ENCODE measurements around the gene ANKRD55. TPM values are rescaled to one million over a fixed set of nuclear protein-coding genes. Genes with fewer than 3 reads are reported as not detected.
"Not testable (repeated sequence)": the region's sequence is repeated elsewhere in the genome, so short reads cannot be mapped to it uniquely, and the experiment has no call there.

The ANKRD55 gene
- total RNA-seq, 1 donor from 2014 or later: not detected

GRCh38 chr5:56270058-56270457 lies 36.9 kb upstream of the ANKRD55 start:
- no peak overlapping the region for H3K9ac ChIP-seq (ENCODE audit: low read depth in 1 of 3, low read length in 3 of 3)
- no peaks in the 10 kb centered on the region for H3K27me3 ChIP-seq (ENCODE audit: control insufficient read depth in 3 of 3, insufficient read depth in 3 of 3, low read length in 3 of 3)
- H3K4me3 ChIP-seq (ENCODE audit: low read length in 3 of 3): no peak overlapping the region
- peaks cover 0 to 2% (median 0%) of the 10 kb centered on the region in 3 donors for H3K4me1 ChIP-seq (ENCODE audit: control insufficient read depth in 3 of 3, insufficient read depth in 3 of 3, low read length in 3 of 3)
- H3K27ac ChIP-seq (ENCODE audit: low read depth, low read length): no peak overlapping the region
- H3K9me3 ChIP-seq (ENCODE audit: control insufficient read depth in 3 of 3, low read length in 3 of 3): no peaks in the 10 kb centered on the region
- no peaks in the 10 kb centered on the region for H3K36me3 ChIP-seq (ENCODE audit: control insufficient read depth in 3 of 3, insufficient read depth in 3 of 3, low read length in 3 of 3)

GRCh38 chr5:56269216-56269927 lies 36.2 kb upstream of the ANKRD55 start:
- H3K9me3 ChIP-seq (ENCODE audit: control insufficient read depth in 3 of 3, low read length in 3 of 3): no peaks in the 10 kb centered on the region
- H3K4me1 ChIP-seq (ENCODE audit: control insufficient read depth in 3 of 3, insufficient read depth in 3 of 3, low read length in 3 of 3): peaks cover 0 to 2% (median 0%) of the 10 kb centered on the region in 3 donors
- no peaks in the 10 kb centered on the region for H3K36me3 ChIP-seq (ENCODE audit: control insufficient read depth in 3 of 3, insufficient read depth in 3 of 3, low read length in 3 of 3)
- H3K4me3 ChIP-seq (ENCODE audit: low read length in 3 of 3): no peak overlapping the region
- no peak overlapping the region for H3K9ac ChIP-seq (ENCODE audit: low read depth in 1 of 3, low read length in 3 of 3)
- no peaks in the 10 kb centered on the region for H3K27me3 ChIP-seq (ENCODE audit: control insufficient read depth in 3 of 3, insufficient read depth in 3 of 3, low read length in 3 of 3)
- H3K27ac ChIP-seq (ENCODE audit: low read depth, low read length): no peak overlapping the region

GRCh38 chr5:56268707-56269106 lies 35.6 kb upstream of the ANKRD55 start:
- H3K36me3 ChIP-seq (ENCODE audit: control insufficient read depth in 3 of 3, insufficient read depth in 3 of 3, low read length in 3 of 3); H3K4me1 ChIP-seq (ENCODE audit: control insufficient read depth in 3 of 3, insufficient read depth in 3 of 3, low read length in 3 of 3); H3K9ac ChIP-seq (ENCODE audit: low read depth in 1 of 3, low read length in 3 of 3); H3K27ac ChIP-seq (ENCODE audit: low read depth, low read length); H3K9me3 ChIP-seq (ENCODE audit: control insufficient read depth in 3 of 3, low read length in 3 of 3); H3K27me3 ChIP-seq (ENCODE audit: control insufficient read depth in 3 of 3, insufficient read depth in 3 of 3, low read length in 3 of 3); H3K4me3 ChIP-seq (ENCODE audit: low read length in 3 of 3): not testable (repeated sequence)

GRCh38 chr5:56267856-56268255 lies 34.7 kb upstream of the ANKRD55 start:
- Histone ChIP-seq H3K27ac (ENCODE audit: low read depth, low read length) (no peak overlapping the region), H3K9me3 (ENCODE audit: control insufficient read depth in 3 of 3, low read length in 3 of 3) (no peaks in the 10 kb centered on the region), H3K36me3 (ENCODE audit: control insufficient read depth in 3 of 3, insufficient read depth in 3 of 3, low read length in 3 of 3) (no peaks in the 10 kb centered on the region), H3K4me3 (ENCODE audit: low read length in 3 of 3) (no peak overlapping the region), H3K27me3 (ENCODE audit: control insufficient read depth in 3 of 3, insufficient read depth in 3 of 3, low read length in 3 of 3) (no peaks in the 10 kb centered on the region), H3K4me1 (ENCODE audit: control insufficient read depth in 3 of 3, insufficient read depth in 3 of 3, low read length in 3 of 3) (peaks cover 0 to 2% (median 0%) of the 10 kb centered on the region in 3 donors), H3K9ac (ENCODE audit: low read depth in 1 of 3, low read length in 3 of 3) (no peak overlapping the region)

- Histone ChIP-seq H3K27ac (ENCODE audit: low read depth, low read length) (no peak overlapping the region), H3K9me3 (ENCODE audit: control insufficient read depth in 3 of 3, low read length in 3 of 3) (no peaks in the 10 kb centered on the region), H3K4me1 (ENCODE audit: control insufficient read depth in 3 of 3, insufficient read depth in 3 of 3, low read length in 3 of 3) (no peaks in the 10 kb centered on the region), H3K9ac (ENCODE audit: low read depth in 1 of 3, low read length in 3 of 3) (no peak overlapping the region), H3K36me3 (ENCODE audit: control insufficient read depth in 3 of 3, insufficient read depth in 3 of 3, low read length in 3 of 3) (no peaks in the 10 kb centered on the region), H3K27me3 (ENCODE audit: control insufficient read depth in 3 of 3, insufficient read depth in 3 of 3, low read length in 3 of 3) (peaks cover 0 to 2% (median 0%) of the 10 kb centered on the region in 3 donors), H3K4me3 (ENCODE audit: low read length in 3 of 3) (no peak overlapping the region)
These were observed 31.4 kb upstream of the ANKRD55 start for GRCh38 chr5:56264417-56265025.

- Histone ChIP-seq H3K4me3 (ENCODE audit: low read length in 3 of 3) (no peak overlapping the region), H3K36me3 (ENCODE audit: control insufficient read depth in 3 of 3, insufficient read depth in 3 of 3, low read length in 3 of 3) (no peaks in the 10 kb centered on the region), H3K27ac (ENCODE audit: low read depth, low read length) (no peak overlapping the region), H3K27me3 (ENCODE audit: control insufficient read depth in 3 of 3, insufficient read depth in 3 of 3, low read length in 3 of 3) (peaks cover 0 to 2% (median 0%) of the 10 kb centered on the region in 3 donors), H3K4me1 (ENCODE audit: control insufficient read depth in 3 of 3, insufficient read depth in 3 of 3, low read length in 3 of 3) (no peaks in the 10 kb centered on the region), H3K9me3 (ENCODE audit: control insufficient read depth in 3 of 3, low read length in 3 of 3) (no peaks in the 10 kb centered on the region), H3K9ac (ENCODE audit: low read depth in 1 of 3, low read length in 3 of 3) (no peak overlapping the region)
These were observed 29.1 kb upstream of the ANKRD55 start for GRCh38 chr5:56262279-56262678.

GRCh38 chr5:56259002-56259511 lies 25.9 kb upstream of the ANKRD55 start:
- no peaks in the 10 kb centered on the region for H3K9me3 ChIP-seq (ENCODE audit: control insufficient read depth in 3 of 3, low read length in 3 of 3)
- no peak overlapping the region for H3K27ac ChIP-seq (ENCODE audit: low read depth, low read length)

GRCh38 chr5:56257763-56258529 lies 24.8 kb upstream of the ANKRD55 start:
- not testable (repeated sequence) for H3K4me3 ChIP-seq (ENCODE audit: low read length in 3 of 3); H3K9ac ChIP-seq (ENCODE audit: low read depth in 1 of 3, low read length in 3 of 3); H3K27ac ChIP-seq (ENCODE audit: low read depth, low read length); H3K4me1 ChIP-seq (ENCODE audit: control insufficient read depth in 3 of 3, insufficient read depth in 3 of 3, low read length in 3 of 3); H3K27me3 ChIP-seq (ENCODE audit: control insufficient read depth in 3 of 3, insufficient read depth in 3 of 3, low read length in 3 of 3); H3K9me3 ChIP-seq (ENCODE audit: control insufficient read depth in 3 of 3, low read length in 3 of 3); H3K36me3 ChIP-seq (ENCODE audit: control insufficient read depth in 3 of 3, insufficient read depth in 3 of 3, low read length in 3 of 3)

More at GRCh38 chr5:56259002-56259511, 25.9 kb upstream of the ANKRD55 start:
- H3K36me3 ChIP-seq (ENCODE audit: control insufficient read depth in 3 of 3, insufficient read depth in 3 of 3, low read length in 3 of 3): no peaks in the 10 kb centered on the region
- H3K9ac ChIP-seq (ENCODE audit: low read depth in 1 of 3, low read length in 3 of 3): no peak overlapping the region
- H3K27me3 ChIP-seq (ENCODE audit: control insufficient read depth in 3 of 3, insufficient read depth in 3 of 3, low read length in 3 of 3): peaks cover 0 to 2% (median 0%) of the 10 kb centered on the region in 3 donors
- H3K4me1 ChIP-seq (ENCODE audit: control insufficient read depth in 3 of 3, insufficient read depth in 3 of 3, low read length in 3 of 3): no peaks in the 10 kb centered on the region
- H3K4me3 ChIP-seq (ENCODE audit: low read length in 3 of 3): no peak overlapping the region

GRCh38 chr5:56257010-56257409 lies 23.9 kb upstream of the ANKRD55 start:
- Histone ChIP-seq H3K27me3 (ENCODE audit: control insufficient read depth in 3 of 3, insufficient read depth in 3 of 3, low read length in 3 of 3) (peaks cover 0 to 2% (median 0%) of the 10 kb centered on the region in 3 donors), H3K9me3 (ENCODE audit: control insufficient read depth in 3 of 3, low read length in 3 of 3) (no peaks in the 10 kb centered on the region), H3K4me3 (ENCODE audit: low read length in 3 of 3) (no peak overlapping the region), H3K9ac (ENCODE audit: low read depth in 1 of 3, low read length in 3 of 3) (no peak overlapping the region), H3K27ac (ENCODE audit: low read depth, low read length) (no peak overlapping the region), H3K4me1 (ENCODE audit: control insufficient read depth in 3 of 3, insufficient read depth in 3 of 3, low read length in 3 of 3) (no peaks in the 10 kb centered on the region), H3K36me3 (ENCODE audit: control insufficient read depth in 3 of 3, insufficient read depth in 3 of 3, low read length in 3 of 3) (no peaks in the 10 kb centered on the region)

GRCh38 chr5:56255502-56255901 lies 22.4 kb upstream of the ANKRD55 start:
- no peaks in the 10 kb centered on the region for H3K9me3 ChIP-seq (ENCODE audit: control insufficient read depth in 3 of 3, low read length in 3 of 3)
- no peak overlapping the region for H3K27ac ChIP-seq (ENCODE audit: low read depth, low read length)
- no peak overlapping the region for H3K9ac ChIP-seq (ENCODE audit: low read depth in 1 of 3, low read length in 3 of 3)
- no peak overlapping the region for H3K4me3 ChIP-seq (ENCODE audit: low read length in 3 of 3)
- no peaks in the 10 kb centered on the region for H3K36me3 ChIP-seq (ENCODE audit: control insufficient read depth in 3 of 3, insufficient read depth in 3 of 3, low read length in 3 of 3)
- H3K4me1 ChIP-seq (ENCODE audit: control insufficient read depth in 3 of 3, insufficient read depth in 3 of 3, low read length in 3 of 3): no peaks in the 10 kb centered on the region
- no peaks in the 10 kb centered on the region for H3K27me3 ChIP-seq (ENCODE audit: control insufficient read depth in 3 of 3, insufficient read depth in 3 of 3, low read length in 3 of 3)
